H1 (cell line): ENCODE results near the gene RRP1.

Experiments
- BRCA1 ChIP-seq: IDR thresholded peaks from 2 replicates; pipeline ENCODE4 v1.6.1; 2012; ENCODE audit warnings: low read depth, low read length, improper control_type of control experiment
- CREB1 ChIP-seq: IDR thresholded peaks from 2 replicates; pipeline ENCODE4 v1.6.1; 2012; ENCODE audit warnings: inconsistent platforms
- CTBP2 ChIP-seq: IDR thresholded peaks from 2 replicates; pipeline ENCODE4 v1.7.0; 2011; ENCODE audit warnings: borderline replicate concordance, mild to moderate bottlenecking, moderate library complexity, mixed read lengths, low read length; ENCODE audit not compliant: insufficient read depth, insufficient read length
- CTCF ChIP-seq, 3 experiments: IDR thresholded peaks; 1 replicate in 2 of 3; 2 replicates in 1 of 3; pipeline versions ENCODE4 v1.5.1 to v1.6.1; 2011; ENCODE audit warnings: low read length in 3 of 3, mild to moderate bottlenecking in 3 of 3, inconsistent platforms in 2 of 3, low read depth in 1 of 3, moderate library complexity in 1 of 3; ENCODE audit not compliant: insufficient read depth in 1 of 3; ENCODE audit errors: control extremely low read depth in 1 of 3
- MAFK ChIP-seq: IDR thresholded peaks from 2 replicates; pipeline ENCODE4 v1.6.1; 2012; ENCODE audit warnings: low read depth, mild to moderate bottlenecking, improper control_type of control experiment, low read length
- MAX ChIP-seq: IDR thresholded peaks from 2 replicates; pipeline ENCODE4 v1.6.1; 2012; ENCODE audit warnings: inconsistent platforms
- POLR2A ChIP-seq, 2 experiments: IDR thresholded peaks; 1 replicate in 1 of 2; 2 replicates in 1 of 2; pipeline ENCODE4 v1.6.1; 2011; ENCODE audit warnings: low read depth in 2 of 2, low read length in 2 of 2, mild to moderate bottlenecking in 2 of 2; ENCODE audit errors: control extremely low read depth in 1 of 2
- POLR2AphosphoS5 ChIP-seq: IDR thresholded peaks from 2 replicates; pipeline ENCODE4 v1.6.1; 2011; ENCODE audit warnings: low read depth, low read length
- RFX5 ChIP-seq: IDR thresholded peaks from 2 replicates; pipeline ENCODE4 v1.6.1; 2011; ENCODE audit warnings: low read depth, low read length, improper control_type of control experiment, borderline replicate concordance
- RNF2 ChIP-seq: fragments of 200-900, 300-1000 bp; sonication (generic); IDR thresholded peaks from 2 replicates; pipeline ENCODE4 v1.7.1; 2016; ENCODE audit warnings: borderline replicate concordance, low read depth, mild to moderate bottlenecking, antibody characterized with exemption, low read length; ENCODE audit not compliant: poor library complexity, severe bottlenecking; ENCODE audit errors: missing control alignments
- SRF ChIP-seq: IDR thresholded peaks from 2 replicates; pipeline ENCODE4 v1.6.1; 2011; ENCODE audit warnings: mild to moderate bottlenecking, low read depth, low read length, moderate library complexity
- TF ChIP-seq, protein P1 (sequence below): IDR thresholded peaks from 2 replicates; pipeline ENCODE4 v1.6.1; 2011; ENCODE audit warnings: low read length, improper control_type of control experiment

- TF ChIP-seq CTCF (IDR thresholded peaks at IDR 0.05; ENCODE audit: control extremely low read depth in 1 of 3, insufficient read depth in 1 of 3, low read depth in 1 of 3, low read length in 3 of 3) (no peak), POLR2A (IDR thresholded peaks at IDR 0.05; ENCODE audit: control extremely low read depth in 1 of 2, low read depth in 2 of 2, low read length in 2 of 2) (no peak), SRF (no peak), MAX (no peak), POLR2AphosphoS5 (no peak), RFX5 (no peak), MAFK (no peak), BRCA1 (no peak), CREB1 (no peak), RNF2 (no peak), CTBP2 (no peak)
- TF ChIP-seq, protein P1, sequence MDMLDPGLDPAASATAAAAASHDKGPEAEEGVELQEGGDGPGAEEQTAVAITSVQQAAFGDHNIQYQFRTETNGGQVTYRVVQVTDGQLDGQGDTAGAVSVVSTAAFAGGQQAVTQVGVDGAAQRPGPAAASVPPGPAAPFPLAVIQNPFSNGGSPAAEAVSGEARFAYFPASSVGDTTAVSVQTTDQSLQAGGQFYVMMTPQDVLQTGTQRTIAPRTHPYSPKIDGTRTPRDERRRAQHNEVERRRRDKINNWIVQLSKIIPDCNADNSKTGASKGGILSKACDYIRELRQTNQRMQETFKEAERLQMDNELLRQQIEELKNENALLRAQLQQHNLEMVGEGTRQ = no peak
Measured at GRCh38 chr21:43759651-43760050, 29.7 kb upstream of the RRP1 start.
